ENCODE measurements around the gene EVC. TPM values are rescaled to one million over a fixed set of nuclear protein-coding genes. Genes with fewer than 3 reads are reported as not detected.
"Not testable (repeated sequence)": the region's sequence is repeated elsewhere in the genome, so short reads cannot be mapped to it uniquely, and the experiment has no call there.

EVC gene
- total RNA-seq, 1 donor = 0.52 TPM

- not testable (repeated sequence) for H3K27me3 ChIP-seq (ENCODE audit: insufficient read depth, low read length); H3K4me1 ChIP-seq (ENCODE audit: insufficient read depth, low read length); H3K9me3 ChIP-seq (ENCODE audit: low read depth, low read length); H3K4me3 ChIP-seq (ENCODE audit: low read length)
These were observed 101.1 kb downstream of the EVC start for GRCh38 chr4:5812057-5812456.

DNA sequence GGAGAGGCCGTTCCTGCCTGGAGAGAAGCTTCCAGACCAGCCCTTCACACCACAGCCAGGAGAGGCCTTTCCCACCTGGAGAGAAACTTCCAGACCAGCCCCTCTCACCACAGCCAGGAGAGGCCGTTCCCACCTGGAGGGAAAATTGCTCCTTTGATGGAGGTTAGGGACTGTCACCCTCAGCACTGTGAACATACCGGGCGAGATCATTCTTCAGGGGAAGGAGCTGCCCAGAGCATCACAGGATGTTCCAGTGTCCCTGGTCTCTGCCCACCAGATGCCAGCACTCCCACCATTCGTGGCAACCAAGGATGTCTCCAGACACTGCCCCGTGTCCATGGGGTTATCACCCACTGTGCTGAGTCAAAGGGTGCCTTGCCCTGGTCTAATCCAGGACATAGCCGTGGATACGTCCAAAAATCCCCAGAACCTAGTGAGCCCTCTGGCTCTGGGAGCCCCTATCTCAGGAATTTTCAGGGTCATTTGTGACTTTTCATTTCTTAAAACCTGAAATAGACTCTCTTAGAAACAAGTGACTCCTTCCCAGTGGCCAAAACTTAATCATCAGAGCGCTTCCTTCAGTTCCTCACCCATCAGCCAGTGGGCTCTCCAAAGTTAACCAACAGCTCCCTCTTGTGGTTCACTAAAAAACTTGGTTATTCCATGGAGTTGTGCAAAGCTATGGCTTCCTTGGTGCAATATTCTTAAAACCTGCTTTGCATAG lies 101.7 kb downstream of the EVC start:
- Histone ChIP-seq H3K9me3 (ENCODE audit: low read depth, low read length) (no peaks in the 10 kb centered on the region), H3K4me3 (ENCODE audit: low read length) (no peak overlapping the region), H3K4me1 (ENCODE audit: insufficient read depth, low read length) (no peaks in the 10 kb centered on the region), H3K27me3 (ENCODE audit: insufficient read depth, low read length) (no peaks in the 10 kb centered on the region)

DNA sequence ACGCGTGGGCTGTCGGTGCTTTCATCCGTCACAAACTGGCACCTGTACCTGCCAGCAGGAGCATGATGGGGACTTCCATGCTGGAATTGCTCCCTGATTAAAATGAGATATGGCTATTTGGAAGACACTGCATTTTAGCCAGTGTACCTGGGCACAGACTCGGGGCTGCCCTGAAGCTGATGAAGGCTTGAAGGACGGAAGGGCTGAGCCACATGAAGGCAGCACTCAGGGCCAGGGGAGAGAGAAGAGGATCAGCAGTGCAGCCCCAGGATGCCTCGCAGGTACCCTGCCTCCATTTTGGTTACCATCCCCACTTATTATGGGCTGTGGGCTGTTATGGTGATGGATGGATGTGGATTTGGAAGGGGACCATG lies 102.9 kb downstream of the EVC start:
- no peak overlapping the region for H3K4me3 ChIP-seq (ENCODE audit: low read length)
- H3K27me3 ChIP-seq (ENCODE audit: insufficient read depth, low read length) = no peaks in the 10 kb centered on the region
- no peaks in the 10 kb centered on the region for H3K9me3 ChIP-seq (ENCODE audit: low read depth, low read length)
- H3K4me1 ChIP-seq (ENCODE audit: insufficient read depth, low read length) = no peaks in the 10 kb centered on the region

- no peaks in the 10 kb centered on the region for H3K4me1 ChIP-seq (ENCODE audit: insufficient read depth, low read length)
- H3K4me3 ChIP-seq (ENCODE audit: low read length) = no peak overlapping the region
- no peaks in the 10 kb centered on the region for H3K9me3 ChIP-seq (ENCODE audit: low read depth, low read length)
- no peaks in the 10 kb centered on the region for H3K27me3 ChIP-seq (ENCODE audit: insufficient read depth, low read length)
These were observed 103.4 kb downstream of the EVC start for GRCh38 chr4:5814421-5814820.

DNA sequence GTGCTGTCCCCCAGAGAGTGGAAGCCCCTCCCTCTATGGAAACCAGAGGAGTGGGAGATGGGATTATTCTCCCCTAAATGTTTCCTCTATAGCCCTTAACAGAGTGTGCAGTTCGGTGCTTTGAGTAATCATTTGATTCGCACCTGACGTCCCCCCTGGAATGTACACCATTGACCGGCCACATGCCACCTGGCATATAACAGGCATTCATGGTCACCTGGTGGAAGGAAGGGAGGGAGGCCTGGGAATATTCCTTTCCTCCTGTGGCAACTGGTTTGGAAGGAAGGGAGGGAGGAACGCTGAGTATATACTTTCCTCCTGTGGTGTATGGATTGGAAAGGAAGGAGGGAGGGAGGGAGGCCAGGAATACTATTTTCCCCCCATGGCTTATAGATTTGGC lies 104.6 kb downstream of the EVC start:
- Histone ChIP-seq H3K4me3 (ENCODE audit: low read length) (no peak overlapping the region), H3K4me1 (ENCODE audit: insufficient read depth, low read length) (no peaks in the 10 kb centered on the region)

DNA sequence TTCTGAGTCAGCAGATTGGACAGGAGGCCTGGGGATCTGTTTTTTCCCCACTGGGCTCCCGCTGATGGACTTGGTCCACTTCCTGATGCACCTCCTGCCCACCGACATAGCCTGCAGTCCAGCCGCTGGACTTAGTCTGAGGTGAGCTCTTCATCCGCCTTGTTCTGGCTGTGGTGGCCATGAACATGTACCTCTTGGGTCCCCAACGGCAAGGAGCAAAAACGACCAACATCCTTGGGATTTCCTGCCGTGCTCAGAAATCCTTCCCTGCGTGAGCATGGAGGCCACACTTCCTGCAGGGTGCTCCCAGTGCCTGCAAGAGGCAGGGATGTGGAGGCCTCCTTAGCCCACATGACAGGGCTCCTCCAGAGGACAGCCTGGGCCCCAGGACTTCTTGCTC lies 105.1 kb downstream of the EVC start:
- no peaks in the 10 kb centered on the region for H3K9me3 ChIP-seq (ENCODE audit: low read depth, low read length)
- no peaks in the 10 kb centered on the region for H3K27me3 ChIP-seq (ENCODE audit: insufficient read depth, low read length)
- no peaks in the 10 kb centered on the region for H3K4me1 ChIP-seq (ENCODE audit: insufficient read depth, low read length)
- H3K4me3 ChIP-seq (ENCODE audit: low read length) = no peak overlapping the region

More for the DNA sequence above, 104.6 kb downstream of the EVC start:
- Histone ChIP-seq H3K9me3 (ENCODE audit: low read depth, low read length) (no peaks in the 10 kb centered on the region), H3K27me3 (ENCODE audit: insufficient read depth, low read length) (no peaks in the 10 kb centered on the region)

DNA sequence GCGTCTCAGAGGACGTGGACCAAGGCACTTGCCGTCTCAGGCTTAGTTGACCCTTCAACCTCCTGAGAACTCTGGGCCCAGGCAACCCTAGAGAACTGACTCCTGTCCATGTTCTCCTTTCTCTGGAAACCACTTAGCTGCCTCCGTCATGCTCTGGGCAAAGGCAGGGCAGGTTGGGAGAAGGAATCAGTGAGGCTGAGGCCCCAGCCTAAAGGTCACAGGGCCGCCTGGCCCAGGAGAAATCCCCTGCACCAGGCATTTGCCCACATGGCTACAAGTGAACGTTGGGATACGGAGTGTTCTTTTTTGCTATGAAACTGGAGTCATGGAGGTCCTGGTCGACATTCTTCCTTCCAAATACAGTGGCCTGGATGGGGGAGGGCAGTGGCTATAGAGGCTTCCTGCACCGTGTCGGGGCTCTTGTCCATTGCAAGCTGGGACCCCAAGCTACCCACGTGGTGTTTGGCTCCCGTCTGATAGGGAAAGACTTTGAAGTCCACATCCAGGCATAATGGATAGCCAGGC lies 105.9 kb downstream of the EVC start:
- Histone ChIP-seq H3K4me1 (ENCODE audit: insufficient read depth, low read length) (no peaks in the 10 kb centered on the region), H3K9me3 (ENCODE audit: low read depth, low read length) (no peaks in the 10 kb centered on the region), H3K27me3 (ENCODE audit: insufficient read depth, low read length) (no peaks in the 10 kb centered on the region), H3K4me3 (ENCODE audit: low read length) (no peak overlapping the region)

DNA sequence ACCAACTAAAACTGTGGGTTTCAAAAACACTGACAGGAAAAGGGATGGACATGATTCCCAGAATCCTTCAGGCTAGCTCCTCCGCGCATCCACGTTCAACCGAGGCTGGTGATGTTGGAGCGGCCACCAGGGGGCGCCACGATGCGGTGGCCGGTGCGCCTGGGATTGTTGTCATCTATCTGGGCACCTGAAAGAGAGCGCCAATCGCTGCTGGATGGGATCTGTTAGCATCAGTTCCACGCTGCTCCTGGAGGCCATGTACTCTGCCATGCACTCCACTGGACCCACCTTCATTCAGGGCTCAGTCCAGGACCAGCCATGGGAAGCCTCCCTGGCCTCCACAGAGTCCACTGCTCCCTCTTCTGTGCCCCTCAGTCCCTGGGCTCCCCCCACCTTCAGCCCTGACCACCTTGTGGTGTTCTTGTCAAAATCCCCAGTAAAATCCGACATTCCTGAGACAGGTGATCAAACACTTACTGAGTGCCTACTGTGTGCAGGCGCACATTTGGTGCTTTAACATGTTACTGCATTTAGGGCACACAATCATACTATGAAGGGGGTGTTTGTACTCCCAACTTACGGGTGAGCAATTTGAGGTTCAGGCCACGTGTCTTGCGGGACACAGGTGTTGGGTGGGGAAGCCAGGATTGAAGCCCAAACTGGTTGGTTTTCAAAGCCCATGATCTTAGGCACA lies 110.8 kb downstream of the EVC start:
- H3K27me3 ChIP-seq (ENCODE audit: insufficient read depth, low read length) = no peaks in the 10 kb centered on the region
- peaks cover 2% of the 10 kb centered on the region for H3K4me1 ChIP-seq (ENCODE audit: insufficient read depth, low read length)
- H3K9me3 ChIP-seq (ENCODE audit: low read depth, low read length) = no peaks in the 10 kb centered on the region
- no peak overlapping the region for H3K4me3 ChIP-seq (ENCODE audit: low read length)

DNA sequence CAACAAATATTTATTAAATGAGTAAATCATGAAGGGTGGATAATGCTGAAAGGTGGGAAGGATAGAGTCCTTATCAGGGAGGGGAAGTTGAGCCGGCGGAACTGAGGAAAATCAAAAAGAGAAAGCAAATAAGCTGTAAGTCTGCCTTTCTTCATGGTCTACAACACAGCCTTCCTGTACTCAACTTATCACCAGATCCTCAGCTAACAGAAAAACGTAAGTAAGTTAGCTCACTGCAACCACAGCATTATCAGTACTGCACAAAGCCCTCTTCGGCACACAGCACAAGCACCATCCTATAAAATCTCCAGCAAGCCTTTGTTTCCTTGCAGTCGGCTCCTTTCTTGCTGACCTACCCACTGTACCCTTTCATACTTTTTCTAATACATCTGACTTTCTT lies 111.6 kb downstream of the EVC start:
- Histone ChIP-seq H3K4me1 (ENCODE audit: insufficient read depth, low read length) (peaks cover 6% of the 10 kb centered on the region), H3K27me3 (ENCODE audit: insufficient read depth, low read length) (no peaks in the 10 kb centered on the region), H3K4me3 (ENCODE audit: low read length) (no peak overlapping the region), H3K9me3 (ENCODE audit: low read depth, low read length) (no peaks in the 10 kb centered on the region)

- H3K4me3 ChIP-seq (ENCODE audit: low read length) = no peak overlapping the region
- H3K9me3 ChIP-seq (ENCODE audit: low read depth, low read length) = no peaks in the 10 kb centered on the region
- no peaks in the 10 kb centered on the region for H3K27me3 ChIP-seq (ENCODE audit: insufficient read depth, low read length)
- peaks cover 6% of the 10 kb centered on the region for H3K4me1 ChIP-seq (ENCODE audit: insufficient read depth, low read length)
These were observed 112.7 kb downstream of the EVC start for GRCh38 chr4:5823542-5824211.

GRCh38 chr4:5824227-5824626 lies 113.2 kb downstream of the EVC start:
- Histone ChIP-seq H3K4me3 (ENCODE audit: low read length) (no peak overlapping the region), H3K27me3 (ENCODE audit: insufficient read depth, low read length) (no peaks in the 10 kb centered on the region), H3K9me3 (ENCODE audit: low read depth, low read length) (no peaks in the 10 kb centered on the region), H3K4me1 (ENCODE audit: insufficient read depth, low read length) (peaks cover 6% of the 10 kb centered on the region)

DNA sequence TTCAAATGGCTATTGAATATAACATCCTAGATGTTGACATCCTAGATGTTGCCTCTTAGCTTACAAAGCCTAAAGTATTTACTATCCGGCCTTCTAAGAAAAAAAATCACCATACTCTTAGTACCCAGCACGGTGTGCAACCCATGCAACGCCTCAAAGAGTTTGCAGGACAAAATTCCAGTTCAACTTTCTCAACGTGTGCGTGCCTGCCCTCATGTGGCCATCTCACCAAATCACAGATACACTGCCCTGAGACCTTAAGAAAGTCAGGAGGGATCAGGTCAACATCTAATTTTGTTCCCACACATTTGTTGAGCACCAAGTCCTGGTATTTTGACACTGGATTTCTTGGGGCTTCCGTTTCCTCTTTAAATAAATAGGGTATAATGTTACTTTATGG lies 113.6 kb downstream of the EVC start:
- H3K9me3 ChIP-seq (ENCODE audit: low read depth, low read length) = no peaks in the 10 kb centered on the region
- H3K27me3 ChIP-seq (ENCODE audit: insufficient read depth, low read length) = no peaks in the 10 kb centered on the region
- no peak overlapping the region for H3K4me3 ChIP-seq (ENCODE audit: low read length)
- peaks cover 6% of the 10 kb centered on the region for H3K4me1 ChIP-seq (ENCODE audit: insufficient read depth, low read length)

DNA sequence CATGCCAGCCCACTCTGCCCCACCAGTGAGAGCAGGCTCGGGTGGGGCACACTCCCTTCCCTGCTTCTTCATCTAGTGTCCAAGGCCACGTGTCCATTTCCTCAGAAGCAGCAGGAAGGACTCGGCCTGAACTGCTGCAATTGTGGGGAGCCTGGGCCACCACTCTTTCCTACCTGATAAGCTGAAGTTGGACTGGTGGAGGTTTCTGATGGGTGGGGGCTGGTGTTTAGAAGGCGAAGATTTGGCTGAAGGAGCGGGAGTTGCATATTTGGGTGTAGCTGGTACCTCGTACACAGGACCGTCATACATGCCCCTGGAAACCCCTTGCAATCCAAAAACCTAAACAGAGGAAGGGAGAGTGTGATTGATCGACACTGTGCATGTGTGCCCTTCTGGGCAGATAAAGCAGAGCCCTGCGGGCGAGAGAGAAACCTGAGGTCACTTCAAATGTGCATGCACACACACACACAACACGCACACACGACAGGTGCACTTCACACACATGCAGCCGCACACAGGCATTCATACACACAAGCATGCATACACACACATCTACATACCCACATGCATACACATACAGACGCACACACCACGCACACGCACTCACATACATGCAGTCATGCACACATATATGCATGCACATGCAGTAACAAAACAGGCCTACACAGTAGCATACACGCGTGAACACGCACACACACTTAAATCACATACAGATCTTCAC lies 114.5 kb downstream of the EVC start:
- no peaks in the 10 kb centered on the region for H3K9me3 ChIP-seq (ENCODE audit: low read depth, low read length)
- peaks cover 6% of the 10 kb centered on the region for H3K4me1 ChIP-seq (ENCODE audit: insufficient read depth, low read length)
- no peaks in the 10 kb centered on the region for H3K27me3 ChIP-seq (ENCODE audit: insufficient read depth, low read length)
- H3K4me3 ChIP-seq (ENCODE audit: low read length) = no peak overlapping the region

DNA sequence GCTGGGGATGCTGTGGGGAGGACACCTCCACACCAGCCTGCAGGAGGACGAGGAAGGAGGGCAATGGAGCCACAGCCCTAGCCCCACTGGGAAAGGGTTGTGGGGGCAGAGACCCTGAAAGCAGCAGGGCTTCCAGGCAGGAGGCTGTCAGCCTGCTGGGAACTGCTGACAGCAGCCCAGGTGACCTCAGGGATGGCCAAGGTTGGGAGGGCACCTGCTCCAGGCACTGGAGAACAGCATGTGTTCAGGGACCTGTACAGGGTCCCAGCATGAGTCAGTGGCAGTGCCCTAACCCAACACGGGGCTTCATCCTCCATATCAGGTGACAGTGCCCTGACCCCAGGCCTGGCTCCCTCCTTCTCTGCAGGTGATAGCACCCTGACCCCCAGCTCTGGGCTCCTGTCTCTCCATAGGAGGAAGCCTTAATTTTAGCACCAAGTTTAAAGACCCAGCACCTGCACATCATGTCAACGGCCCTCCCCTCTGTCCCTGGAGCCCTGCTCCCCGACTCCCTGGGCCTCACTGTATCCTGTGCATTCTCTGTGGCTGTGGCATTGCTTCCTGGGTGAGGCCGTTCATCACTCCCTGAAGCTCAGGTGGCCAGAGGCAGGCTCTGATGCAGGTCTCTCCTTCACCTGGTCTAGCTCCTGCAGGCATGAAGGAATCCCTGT lies 115.6 kb downstream of the EVC start:
- Histone ChIP-seq H3K27me3 (ENCODE audit: insufficient read depth, low read length) (no peaks in the 10 kb centered on the region), H3K9me3 (ENCODE audit: low read depth, low read length) (no peaks in the 10 kb centered on the region), H3K4me1 (ENCODE audit: insufficient read depth, low read length) (peaks cover 6% of the 10 kb centered on the region), H3K4me3 (ENCODE audit: low read length) (no peak overlapping the region)

Measured in mononuclear cell (primary cell).